Stimulated activated CD8-positive, alpha-beta memory T cell treated with anti-CD3 and anti-CD28 coated beads, Interleukin-7, amount 100 ng/mL, for 4 hours (primary cell): Measurements from ENCODE around the gene POU1F1.
A peak's percentile ranks its signal among the peaks of the same experiment; 100 is the strongest.
"Not testable (repeated sequence)": the region's sequence is repeated elsewhere in the genome, so short reads cannot be mapped to it uniquely, and the experiment has no call there.

ENCODE experiments used
- DNase-seq, 2 donors: peaks; one replicate each; pipeline ENCODE4 v3.0.0-alpha.2; 2020; ENCODE audit warnings: low read depth in 2 of 2

The POU1F1 gene

GRCh38 chr3:87250009-87250408 lies 26.4 kb downstream of the POU1F1 start:
- no peak for DNase-seq

- no peak for DNase-seq
Observed at GRCh38 chr3:87248831-87249230, 27.6 kb downstream of the POU1F1 start.

- not testable (repeated sequence) for DNase-seq
Observed at GRCh38 chr3:87248231-87248630, 28.2 kb downstream of the POU1F1 start.

- DNase-seq = no peak
Observed at GRCh38 chr3:87247430-87247773, 29.0 kb downstream of the POU1F1 start.

GRCh38 chr3:87246662-87247429 lies 29.5 kb downstream of the POU1F1 start:
- DNase-seq = no peak

GRCh38 chr3:87236093-87236492 lies 40.3 kb downstream of the POU1F1 start:
- no peak for DNase-seq

GRCh38 chr3:87233805-87234204 lies 42.6 kb downstream of the POU1F1 start:
- DNase-seq = no peak

- no peak for DNase-seq
Observed at GRCh38 chr3:87229113-87229512, 47.3 kb downstream of the POU1F1 start.

GRCh38 chr3:87228316-87228715 lies 48.1 kb downstream of the POU1F1 start:
- DNase-seq = no peak

- DNase-seq = no peak
Observed at GRCh38 chr3:87227835-87228144, 48.6 kb downstream of the POU1F1 start.

GRCh38 chr3:87227104-87227834 lies 49.1 kb downstream of the POU1F1 start, which contains the start of gene CHMP2B:
TSS of gene CHMP2B (plus strand) at chr3:87227309. CDS start at chr3:87227523, 214 bp downstream.
- peak; percentile 82 to 86 for DNase-seq

- DNase-seq = no peak
Observed at GRCh38 chr3:87225659-87226058, 50.7 kb downstream of the POU1F1 start.

- DNase-seq = no peak
Observed at GRCh38 chr3:87219611-87220010, 56.8 kb downstream of the POU1F1 start.

- no peak for DNase-seq
Observed at GRCh38 chr3:87218560-87218959, 57.8 kb downstream of the POU1F1 start.
